H9 (cell line): ENCODE measurements around the gene DNAJC5. TPM values are rescaled to one million over a fixed set of nuclear protein-coding genes. Genes with fewer than 3 reads are reported as not detected.

Experiments
- DNase-seq: peaks from one replicate; pipeline ENCODE4 v3.0.0-alpha.2; 2017
- H2AFZ ChIP-seq: one replicate; pipeline ENCODE4 v1.6.1; 2013; ENCODE audit warnings: mild to moderate bottlenecking, low read length, control low read depth, moderate library complexity
- H2AK5ac ChIP-seq: 2 replicates; pipeline ENCODE4 v1.6.1; 2013; ENCODE audit warnings: low read length, control low read depth, mixed read lengths; ENCODE audit not compliant: insufficient read length
- H2BK120ac ChIP-seq: one replicate; pipeline ENCODE4 v1.6.1; 2013; ENCODE audit warnings: low read depth, mild to moderate bottlenecking, low read length, control low read depth, inconsistent platforms; ENCODE audit not compliant: poor library complexity, severe bottlenecking
- H2BK12ac ChIP-seq: 2 replicates; pipeline ENCODE4 v1.6.1; 2013; ENCODE audit warnings: low read length, control low read depth, mixed read lengths, low read depth; ENCODE audit not compliant: insufficient read length
- H2BK15ac ChIP-seq: 2 replicates; pipeline ENCODE4 v1.6.1; 2013; ENCODE audit warnings: low read depth, low read length, control low read depth
- H2BK20ac ChIP-seq: one replicate; pipeline ENCODE4 v1.6.1; 2013; ENCODE audit warnings: low read depth, mild to moderate bottlenecking, low read length, control low read depth, inconsistent platforms; ENCODE audit not compliant: poor library complexity, severe bottlenecking
- H2BK5ac ChIP-seq: 2 replicates; pipeline ENCODE4 v1.6.1; 2013; ENCODE audit warnings: low read length, control low read depth, mixed read lengths; ENCODE audit not compliant: insufficient read length
- H3K14ac ChIP-seq: 2 replicates; pipeline ENCODE4 v1.6.1; 2013; ENCODE audit warnings: low read length, control low read depth; ENCODE audit not compliant: insufficient read depth
- H3K18ac ChIP-seq: 2 replicates; pipeline ENCODE4 v1.6.1; 2013; ENCODE audit warnings: low read depth, mild to moderate bottlenecking, mixed read lengths, low read length, control low read depth; ENCODE audit not compliant: insufficient read length
- H3K23ac ChIP-seq: 2 replicates; pipeline ENCODE4 v1.6.1; 2013; ENCODE audit warnings: low read length, control low read depth, mixed read lengths, low read depth; ENCODE audit not compliant: insufficient read length
- H3K23me2 ChIP-seq: 2 replicates; pipeline ENCODE4 v1.6.1; 2013; ENCODE audit warnings: low read depth, mild to moderate bottlenecking, mixed read lengths, low read length, control low read depth; ENCODE audit not compliant: insufficient read length, poor library complexity, severe bottlenecking
- H3K27ac ChIP-seq: 2 replicates; pipeline ENCODE4 v1.5.1; 2013; ENCODE audit warnings: low read length, control low read depth, mixed read lengths, low read depth; ENCODE audit not compliant: insufficient read length
- H3K27me3 ChIP-seq: 2 replicates; pipeline ENCODE4 v1.6.1; 2013; ENCODE audit warnings: low read length, control low read depth, inconsistent platforms; ENCODE audit not compliant: insufficient read depth
- H3K4ac ChIP-seq: 2 replicates; pipeline ENCODE4 v1.6.1; 2013; ENCODE audit warnings: low read depth, mild to moderate bottlenecking, control low read depth, inconsistent platforms, low read length, moderate library complexity
- H3K4me1 ChIP-seq: 2 replicates; pipeline ENCODE4 v1.6.1; 2013; ENCODE audit warnings: low read length, control low read depth, inconsistent platforms; ENCODE audit not compliant: insufficient read depth
- H3K4me2 ChIP-seq: 2 replicates; pipeline ENCODE4 v1.6.1; 2013; ENCODE audit warnings: low read length, control low read depth, mixed read lengths; ENCODE audit not compliant: insufficient read length, insufficient read depth
- H3K56ac ChIP-seq: 2 replicates; pipeline ENCODE4 v1.6.1; 2013; ENCODE audit warnings: low read depth, mild to moderate bottlenecking, mixed read lengths, low read length, control low read depth; ENCODE audit not compliant: insufficient read length
- H3K79me1 ChIP-seq: 2 replicates; pipeline ENCODE4 v1.6.1; 2013; ENCODE audit warnings: low read depth, mild to moderate bottlenecking, moderate library complexity, low read length, control low read depth, inconsistent platforms; ENCODE audit not compliant: insufficient read depth, poor library complexity, severe bottlenecking
- H3K79me2 ChIP-seq: 2 replicates; pipeline ENCODE4 v1.6.1; 2013; ENCODE audit warnings: low read length, control low read depth, inconsistent platforms; ENCODE audit not compliant: insufficient read depth
- H3K9ac ChIP-seq: 2 replicates; pipeline ENCODE4 v1.6.1; 2013; ENCODE audit warnings: low read length, control low read depth, mixed read lengths; ENCODE audit not compliant: insufficient read length; ENCODE audit errors: extremely low read depth
- H3K9me3 ChIP-seq: one replicate; pipeline ENCODE4 v1.6.1; 2013; ENCODE audit warnings: low read depth, low read length, inconsistent platforms; ENCODE audit not compliant: control insufficient read depth
- H3T11ph ChIP-seq: one replicate; pipeline ENCODE4 v1.6.1; 2013; ENCODE audit warnings: mild to moderate bottlenecking, low read length, control low read depth, inconsistent platforms
- H4K20me1 ChIP-seq: one replicate; pipeline ENCODE4 v1.6.1; 2013; ENCODE audit not compliant: control insufficient read depth, insufficient read length, insufficient read depth
- H4K5ac ChIP-seq: 2 replicates; pipeline ENCODE4 v1.6.1; 2013; ENCODE audit warnings: low read depth, mild to moderate bottlenecking, mixed read lengths, low read length, control low read depth; ENCODE audit not compliant: insufficient read length
- H4K8ac ChIP-seq: replicated peaks from 2 replicates; pipeline ENCODE4 v1.6.1; 2013; ENCODE audit warnings: low read length, control low read depth, mixed read lengths, low read depth; ENCODE audit not compliant: insufficient read length
- H4K91ac ChIP-seq: 2 replicates; pipeline ENCODE4 v1.6.1; 2013; ENCODE audit warnings: low read depth, mild to moderate bottlenecking, moderate library complexity, mixed read lengths, low read length, control low read depth; ENCODE audit not compliant: insufficient read length
- H3K27ac Mint-ChIP-seq, 3 experiments: 2 replicates in 2 of 3; 3 replicates in 1 of 3; pipeline ENCODE4 v1.8.0; 2020 to 2021; ENCODE audit warnings: mixed read lengths in 3 of 3, mild to moderate bottlenecking in 1 of 3, moderate library complexity in 1 of 3
- H3K27me3 Mint-ChIP-seq: 2 replicates; pipeline ENCODE4 v1.8.0; 2021; ENCODE audit warnings: low read depth, mild to moderate bottlenecking, moderate library complexity, mixed read lengths
- H3K36me3 Mint-ChIP-seq, 3 experiments: 2 replicates in 2 of 3; 3 replicates in 1 of 3; pipeline ENCODE4 v1.8.0; 2020 to 2021; ENCODE audit warnings: low read depth in 3 of 3, mixed read lengths in 3 of 3; ENCODE audit not compliant: insufficient read depth in 1 of 3
- H3K4me1 Mint-ChIP-seq, 2 experiments: 2 replicates each; pipeline ENCODE4 v1.8.0; 2020; ENCODE audit warnings: mixed read lengths in 2 of 2
- H3K4me3 Mint-ChIP-seq, 2 experiments: 2 replicates in 1 of 2; 3 replicates in 1 of 2; pipeline ENCODE4 v1.8.0; 2020 to 2021; ENCODE audit warnings: mild to moderate bottlenecking in 2 of 2, mixed read lengths in 2 of 2, moderate library complexity in 1 of 2
- H3K9me3 Mint-ChIP-seq, 2 experiments: 2 replicates in 1 of 2; 3 replicates in 1 of 2; pipeline ENCODE4 v1.8.0; 2020; ENCODE audit warnings: mild to moderate bottlenecking in 2 of 2, mixed read lengths in 2 of 2, moderate library complexity in 1 of 2
- WGBS: extraction: QIAGEN DNeasy Blood & Tissue Kit; methylation state at CpG from one replicate; pipeline ENCODE4 v1.1.7; 2013; ENCODE audit warnings: missing lambda C conversion rate, low lambda C conversion rate, mixed read lengths; ENCODE audit not compliant: insufficient read length; ENCODE audit errors: extremely low coverage; 5-methylcytosine and 5-hydroxymethylcytosine counted together
- total RNA-seq: library from RNA; stranded (reverse); gene quantifications from 2 replicates; pipeline ENCODE4 v1.2.1, GENCODE V29; 2021
- TF ChIP-seq, protein P1 (sequence below): fragments of 200-600 bp; sonication (generic); conservative IDR thresholded peaks from 3 replicates; pipeline ENCODE4 v1.8.0; 2021; ENCODE audit warnings: antibody characterized with exemption, mild to moderate bottlenecking

DNAJC5 gene
- total RNA-seq, 1 experiment from 2014 or later, result 43.0 TPM

- H3K4me1 Mint-ChIP-seq, result no peaks in the 10 kb centered on the region
- H3K79me2 ChIP-seq, result no peaks in the 10 kb centered on the region
- no peak overlapping the region for H3K9ac ChIP-seq
Observed at GRCh38 chr20:63926298-63926697, 31.4 kb downstream of the DNAJC5 start.

More at GRCh38 chr20:63926298-63926697, 31.4 kb downstream of the DNAJC5 start:
- no peak overlapping the region for H3K27ac ChIP-seq
- H4K20me1 ChIP-seq, result no peaks in the 10 kb centered on the region
- no peak overlapping the region for H3K4ac ChIP-seq
- Mint-ChIP-seq H3K27ac (no peak overlapping the region), H3K4me3 (no peak overlapping the region), H3K27me3 (no peaks in the 10 kb centered on the region), H3K36me3 (peaks cover 24 to 48% (median 38%) of the 10 kb centered on the region in 3 experiments; a peak in 6 of 7 replicates), H3K9me3 (no peaks in the 10 kb centered on the region)
- H3T11ph ChIP-seq, result no peak overlapping the region
- H3K23ac ChIP-seq, result no peak overlapping the region
- no peak overlapping the region for H2BK120ac ChIP-seq
- no peak overlapping the region for H2BK12ac ChIP-seq
- H3K14ac ChIP-seq, result no peak overlapping the region
- no peak overlapping the region for H2AFZ ChIP-seq
- H3K18ac ChIP-seq, result no peak overlapping the region
- H4K5ac ChIP-seq, result no peak overlapping the region
- no peaks in the 10 kb centered on the region for H3K4me1 ChIP-seq
- H2BK5ac ChIP-seq, result no peak overlapping the region
- no peaks in the 10 kb centered on the region for H3K23me2 ChIP-seq
- H2BK20ac ChIP-seq, result no peak overlapping the region
- no peak for DNase-seq
- H3K56ac ChIP-seq, result no peak overlapping the region
- H3K79me1 ChIP-seq, result no peaks in the 10 kb centered on the region
- no peaks in the 10 kb centered on the region for H3K27me3 ChIP-seq
- H2BK15ac ChIP-seq, result no peak overlapping the region
- TF ChIP-seq, protein P1, sequence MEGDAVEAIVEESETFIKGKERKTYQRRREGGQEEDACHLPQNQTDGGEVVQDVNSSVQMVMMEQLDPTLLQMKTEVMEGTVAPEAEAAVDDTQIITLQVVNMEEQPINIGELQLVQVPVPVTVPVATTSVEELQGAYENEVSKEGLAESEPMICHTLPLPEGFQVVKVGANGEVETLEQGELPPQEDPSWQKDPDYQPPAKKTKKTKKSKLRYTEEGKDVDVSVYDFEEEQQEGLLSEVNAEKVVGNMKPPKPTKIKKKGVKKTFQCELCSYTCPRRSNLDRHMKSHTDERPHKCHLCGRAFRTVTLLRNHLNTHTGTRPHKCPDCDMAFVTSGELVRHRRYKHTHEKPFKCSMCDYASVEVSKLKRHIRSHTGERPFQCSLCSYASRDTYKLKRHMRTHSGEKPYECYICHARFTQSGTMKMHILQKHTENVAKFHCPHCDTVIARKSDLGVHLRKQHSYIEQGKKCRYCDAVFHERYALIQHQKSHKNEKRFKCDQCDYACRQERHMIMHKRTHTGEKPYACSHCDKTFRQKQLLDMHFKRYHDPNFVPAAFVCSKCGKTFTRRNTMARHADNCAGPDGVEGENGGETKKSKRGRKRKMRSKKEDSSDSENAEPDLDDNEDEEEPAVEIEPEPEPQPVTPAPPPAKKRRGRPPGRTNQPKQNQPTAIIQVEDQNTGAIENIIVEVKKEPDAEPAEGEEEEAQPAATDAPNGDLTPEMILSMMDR, result no peak
- H3K9me3 ChIP-seq, result no peaks in the 10 kb centered on the region
- H2AK5ac ChIP-seq, result no peak overlapping the region
- WGBS, result no CpG with 5 or more reads among the region's 8 CpGs
- H4K8ac ChIP-seq, result no peak overlapping the region
- no peak overlapping the region for H4K91ac ChIP-seq
- no peak overlapping the region for H3K4me2 ChIP-seq
